GM23248 (cell line): ENCODE measurements around the gene FNDC7. TPM values are rescaled to one million over a fixed set of nuclear protein-coding genes. Genes with fewer than 3 reads are reported as not detected.

Source experiments
- DNase-seq: peaks from one replicate; pipeline ENCODE4 v3.0.0-alpha.2; 2015
- H2AFZ ChIP-seq: fragments of 200-600 bp; sonication (generic); 2 replicates; pipeline ENCODE4 v1.6.1; 2016; ENCODE audit warnings: antibody characterized with exemption
- H3F3A ChIP-seq: fragments of 200-600 bp; sonication (generic); 2 replicates; pipeline ENCODE4 v1.6.1; 2016; ENCODE audit warnings: mild to moderate bottlenecking, antibody characterized with exemption, mixed run types; ENCODE audit not compliant: insufficient read depth
- H3K27ac ChIP-seq: fragments of 200-600 bp; sonication (generic); 2 replicates; pipeline ENCODE4 v1.5.1; 2016; ENCODE audit warnings: mild to moderate bottlenecking
- H3K27me3 ChIP-seq: fragments of 200-600 bp; sonication (generic); replicated peaks from 2 replicates; pipeline ENCODE4 v1.6.1; 2016; ENCODE audit warnings: mild to moderate bottlenecking; ENCODE audit not compliant: insufficient read depth
- H3K36me3 ChIP-seq: fragments of 200-600 bp; sonication (generic); 2 replicates; pipeline ENCODE4 v1.6.1; 2016; ENCODE audit warnings: low read depth, mild to moderate bottlenecking
- H3K4me1 ChIP-seq: fragments of 200-600 bp; sonication (generic); 2 replicates; pipeline ENCODE4 v1.6.1; 2016; ENCODE audit warnings: mild to moderate bottlenecking; ENCODE audit not compliant: insufficient read depth
- H3K4me2 ChIP-seq: fragments of 200-600 bp; sonication (generic); one replicate; pipeline ENCODE4 v1.6.1; 2016; ENCODE audit warnings: mild to moderate bottlenecking; ENCODE audit not compliant: unreplicated experiment
- H3K4me3 ChIP-seq: fragments of 200-600 bp; sonication (generic); 2 replicates; pipeline ENCODE4 v1.5.1; 2016; ENCODE audit warnings: mild to moderate bottlenecking
- H3K79me2 ChIP-seq: fragments of 200-600 bp; sonication (generic); 2 replicates; pipeline ENCODE4 v1.6.1; 2016; ENCODE audit warnings: mild to moderate bottlenecking; ENCODE audit not compliant: insufficient read depth
- H3K9ac ChIP-seq: fragments of 200-600 bp; sonication (generic); 2 replicates; pipeline ENCODE4 v1.6.1; 2016; ENCODE audit warnings: mild to moderate bottlenecking
- H3K9me2 ChIP-seq: fragments of 200-600 bp; sonication (generic); 2 replicates; pipeline ENCODE4 v1.6.1; 2016; ENCODE audit warnings: mixed run types, mild to moderate bottlenecking, moderate library complexity; ENCODE audit not compliant: insufficient read depth
- H3K9me3 ChIP-seq: fragments of 200-600 bp; sonication (generic); one replicate; pipeline ENCODE4 v1.6.1; 2017; ENCODE audit warnings: low read depth
- H4K20me1 ChIP-seq: fragments of 200-600 bp; sonication (generic); 2 replicates; pipeline ENCODE4 v1.6.0; 2016; ENCODE audit not compliant: insufficient read depth
- EZH2 ChIP-seq: fragments of 200-600 bp; sonication (generic); IDR thresholded peaks from 2 replicates; pipeline ENCODE4 v1.6.1; 2018; ENCODE audit warnings: antibody characterized with exemption, mild to moderate bottlenecking; ENCODE audit not compliant: insufficient read depth, poor library complexity, severe bottlenecking
- EZH2phosphoT487 ChIP-seq: fragments of 200-600 bp; sonication (generic); IDR thresholded peaks from 2 replicates; pipeline ENCODE4 v1.6.1; 2018; ENCODE audit warnings: antibody characterized with exemption, moderate library complexity, mild to moderate bottlenecking, low read depth; ENCODE audit not compliant: insufficient read depth
- WGBS, 2 experiments: methylation state at CpG; one replicate each; pipeline ENCODE4 v1.1.6; 2015 to 2017; ENCODE audit warnings: low lambda C conversion rate in 2 of 2, low coverage in 1 of 2; ENCODE audit errors: missing lambda C conversion rate in 2 of 2; 5-methylcytosine and 5-hydroxymethylcytosine counted together
- in situ Hi-C: fragments of 300-500 bp; cut with MboI; formaldehyde crosslinking; loops from 2 replicates; pipeline ENCODE4 v1.15.0; 2020
- polyA plus RNA-seq: library from polyadenylated mRNA; unstranded; fragments of >200 nt; fragmentation: Nextera tagmentation; extraction: Ambion mirVana; gene quantifications from 2 replicates; pipeline ENCODE4 v1.2.1, GENCODE V29; 2016
- total RNA-seq: library from RNA; depleted of rRNA; stranded (reverse); fragments of >200 nt; shearing (Covaris generic); gene quantifications from 2 replicates; pipeline ENCODE4 v1.2.3, GENCODE V29; 2014

Gene FNDC7
- total and polyA plus RNA-seq, 2 experiments from 2014 or later: not detected

DNA sequence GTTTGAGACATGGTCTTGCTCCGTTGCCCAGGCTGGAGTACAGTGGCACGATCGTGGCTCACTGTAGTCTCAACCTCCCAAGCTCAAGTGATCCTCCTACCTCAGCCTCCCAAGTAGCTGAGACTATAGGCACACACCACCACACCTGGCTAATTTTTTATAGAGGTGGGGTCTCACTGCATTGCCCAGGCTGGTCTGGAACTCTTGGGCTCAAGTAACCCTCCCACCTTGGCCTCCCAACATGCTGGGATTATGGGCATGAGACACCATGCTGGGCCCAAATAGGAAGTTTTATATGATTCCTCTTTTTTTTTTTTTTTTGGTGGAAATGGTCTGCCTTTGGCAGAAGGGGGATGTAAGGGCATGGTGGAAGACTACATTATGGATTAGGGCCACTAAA is 6.1 kb upstream of the FNDC7 start:
- H3K4me1 ChIP-seq: peaks cover 18% of the 10 kb centered on the region
- TF ChIP-seq EZH2phosphoT487 (no peak), EZH2 (no peak)
- H3K27me3 ChIP-seq: no peaks in the 10 kb centered on the region
- no peaks in the 10 kb centered on the region for H4K20me1 ChIP-seq
- peaks cover 2% of the 10 kb centered on the region; the same call in 1 of the 2 replicates for H3K36me3 ChIP-seq
- no peaks in the 10 kb centered on the region for H3K9me3 ChIP-seq
- peaks cover 33% of the 10 kb centered on the region for H3F3A ChIP-seq
- H3K4me3 ChIP-seq: no peak overlapping the region
- in situ Hi-C loops: no loop called here
- no peak overlapping the region for H3K27ac ChIP-seq
- no peaks in the 10 kb centered on the region for H3K79me2 ChIP-seq
- H3K9me2 ChIP-seq: no peaks in the 10 kb centered on the region
- H3K4me2 ChIP-seq: no peak overlapping the region
- no peak for DNase-seq
- WGBS, 2 experiments: 81 to 89% methylated on average over 3 of the region's 3 CpGs
- H2AFZ ChIP-seq: no peak overlapping the region
- H3K9ac ChIP-seq: no peak overlapping the region

- peaks cover 10% of the 10 kb centered on the region for H3F3A ChIP-seq
- no peaks in the 10 kb centered on the region for H3K79me2 ChIP-seq
- H3K9ac ChIP-seq: no peak overlapping the region
- no peaks in the 10 kb centered on the region for H3K9me3 ChIP-seq
- H3K4me3 ChIP-seq: no peak overlapping the region
- in situ Hi-C loops: no loop called here
- H3K27ac ChIP-seq: no peak overlapping the region
- H3K4me2 ChIP-seq: no peak overlapping the region
- no peak for DNase-seq
- no peaks in the 10 kb centered on the region for H3K36me3 ChIP-seq
- peaks cover 10% of the 10 kb centered on the region for H3K4me1 ChIP-seq
- WGBS, 2 experiments: 72 to 75% methylated on average over 7 of the region's 7 CpGs
- no peaks in the 10 kb centered on the region for H3K9me2 ChIP-seq
- no peaks in the 10 kb centered on the region for H3K27me3 ChIP-seq
- H4K20me1 ChIP-seq: no peaks in the 10 kb centered on the region
- TF ChIP-seq EZH2 (no peak), EZH2phosphoT487 (no peak)
- no peak overlapping the region for H2AFZ ChIP-seq
These were observed 3.7 kb upstream of the FNDC7 start for GRCh38 chr1:108708691-108709660.

- in situ Hi-C loops: no loop called here
- no peaks in the 10 kb centered on the region for H3K9me2 ChIP-seq
- no peak for TF ChIP-seq EZH2phosphoT487
- TF ChIP-seq EZH2: no peak
- H3K9me3 ChIP-seq: no peaks in the 10 kb centered on the region
- H3K79me2 ChIP-seq: no peaks in the 10 kb centered on the region
- H3K27ac ChIP-seq: no peak overlapping the region
- H3K27me3 ChIP-seq: no peaks in the 10 kb centered on the region
- no peak overlapping the region for H3K9ac ChIP-seq
- H3K4me3 ChIP-seq: no peak overlapping the region
- peaks cover 22% of the 10 kb centered on the region for H3F3A ChIP-seq
- peaks cover 20% of the 10 kb centered on the region for H3K4me1 ChIP-seq
- H4K20me1 ChIP-seq: no peaks in the 10 kb centered on the region
- DNase-seq: no peak
- no peaks in the 10 kb centered on the region for H3K36me3 ChIP-seq
- no peak overlapping the region for H3K4me2 ChIP-seq
- 61 to 66% methylated on average over 5 of the region's 5 CpGs for WGBS, 2 experiments
- no peak overlapping the region for H2AFZ ChIP-seq
These were observed 3.2 kb downstream of the FNDC7 start for GRCh38 chr1:108715932-108716331.

- H3K9me2 ChIP-seq: no peaks in the 10 kb centered on the region
- no peak overlapping the region for H3K9ac ChIP-seq
- no peak overlapping the region for H2AFZ ChIP-seq
- no peak overlapping the region for H3K4me2 ChIP-seq
- H3K27me3 ChIP-seq: no peaks in the 10 kb centered on the region
- in situ Hi-C loops: no loop called here
- DNase-seq: no peak
- no peak overlapping the region for H3K27ac ChIP-seq
- TF ChIP-seq EZH2 (no peak), EZH2phosphoT487 (no peak)
- no peaks in the 10 kb centered on the region for H3K9me3 ChIP-seq
- H3K4me3 ChIP-seq: no peak overlapping the region
- no peaks in the 10 kb centered on the region for H3K79me2 ChIP-seq
- whole genome bisulfite sequencing, 2 experiments: 81% methylated on average over 2 of the region's 2 CpGs
- H3F3A ChIP-seq: peaks cover 26% of the 10 kb centered on the region
- no peaks in the 10 kb centered on the region for H3K36me3 ChIP-seq
- H3K4me1 ChIP-seq: peaks cover 25% of the 10 kb centered on the region
- H4K20me1 ChIP-seq: no peaks in the 10 kb centered on the region
These were observed 3.9 kb downstream of the FNDC7 start for GRCh38 chr1:108716437-108717230.
